HG03280 (cell line): ENCODE data around the gene SLC9A9.

Source experiments
- ATAC-seq: cut with Tn5 transposase; IDR thresholded peaks from one replicate; pipeline ENCODE4 v1.9.1; 2021; ENCODE audit warnings: mild to moderate bottlenecking, moderate library complexity; ENCODE audit not compliant: unreplicated experiment

Gene SLC9A9

GRCh38 chr3:143267989-143268388 is 580.3 kb downstream of the SLC9A9 start:
- no peak for ATAC-seq

DNA sequence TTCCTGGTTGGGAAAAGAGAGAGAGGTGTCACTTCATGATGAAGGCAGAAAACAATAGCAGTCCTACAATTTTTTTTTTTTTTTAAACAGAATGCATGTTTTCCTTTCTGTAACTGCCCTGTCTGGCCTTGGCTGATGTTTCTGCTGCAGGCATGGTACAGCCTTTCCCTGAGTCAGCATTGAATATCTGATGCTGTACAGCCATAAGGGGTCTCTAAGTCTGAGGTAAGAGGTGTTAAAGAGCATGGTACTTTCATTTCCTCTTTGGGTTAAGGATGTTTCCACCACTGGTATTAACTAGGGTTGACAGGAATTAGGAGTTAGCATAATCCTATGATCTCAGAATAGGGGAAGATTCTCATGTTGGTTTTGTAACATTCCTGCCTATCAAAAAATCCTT is 581.3 kb downstream of the SLC9A9 start:
- ATAC-seq = no peak

DNA sequence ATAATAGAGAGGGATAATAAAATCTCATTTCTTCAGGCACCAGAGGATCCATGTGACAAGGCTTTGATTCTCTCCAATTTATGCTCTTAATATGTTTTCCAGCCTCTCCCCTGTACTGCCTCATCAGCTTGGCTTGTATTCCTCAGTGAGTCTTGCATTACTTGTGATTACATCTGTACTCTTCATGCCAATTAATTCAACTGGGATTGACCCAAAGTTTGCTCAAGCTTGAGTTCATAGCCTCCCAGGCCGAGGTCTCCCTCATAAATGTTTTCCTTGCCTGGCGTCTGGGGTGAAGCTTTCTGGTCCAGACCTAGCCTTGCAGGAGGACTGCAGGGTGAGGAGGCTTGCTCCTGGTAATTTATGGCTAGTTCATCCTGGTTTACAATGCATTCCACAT is 581.8 kb downstream of the SLC9A9 start:
- no peak for ATAC-seq

DNA sequence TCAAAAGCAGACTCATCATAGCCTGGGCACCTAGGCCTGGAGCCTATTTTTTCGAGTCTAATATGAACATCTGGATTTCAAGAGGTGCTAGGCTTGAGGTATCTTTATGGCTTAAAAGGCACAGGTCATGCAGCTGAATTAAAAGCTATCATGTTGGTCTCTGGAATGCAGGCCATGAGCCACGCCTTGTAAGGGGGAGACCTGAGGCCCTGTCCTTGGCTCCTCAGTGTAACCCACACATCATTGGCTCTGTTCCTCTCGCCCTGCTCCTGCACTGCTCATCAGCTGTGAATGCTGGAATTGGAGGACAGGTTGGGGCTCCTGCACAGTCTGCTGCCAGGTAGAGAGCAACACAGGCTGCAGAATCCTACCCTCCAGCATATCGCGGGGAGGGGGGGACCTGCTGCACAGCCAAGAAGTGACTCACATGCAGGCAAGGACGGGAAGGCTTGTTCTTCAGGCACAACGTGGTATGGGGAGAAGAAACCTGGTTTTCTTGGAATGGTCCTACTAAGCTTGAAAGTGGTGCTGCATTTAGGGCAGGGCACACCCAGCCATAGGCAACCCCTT is 582.7 kb downstream of the SLC9A9 start:
- ATAC-seq = no peak

- ATAC-seq = no peak
Observed at GRCh38 chr3:143263852-143264513, 584.3 kb downstream of the SLC9A9 start.

GRCh38 chr3:143261848-143262247 is 586.4 kb downstream of the SLC9A9 start:
- ATAC-seq = no peak

- no peak for ATAC-seq
Observed at GRCh38 chr3:143258692-143259091, 589.6 kb downstream of the SLC9A9 start.

- ATAC-seq = no peak
Observed at GRCh38 chr3:143256416-143256815, 591.9 kb downstream of the SLC9A9 start.

GRCh38 chr3:143255739-143256138 is 592.5 kb downstream of the SLC9A9 start:
- no peak for ATAC-seq

DNA sequence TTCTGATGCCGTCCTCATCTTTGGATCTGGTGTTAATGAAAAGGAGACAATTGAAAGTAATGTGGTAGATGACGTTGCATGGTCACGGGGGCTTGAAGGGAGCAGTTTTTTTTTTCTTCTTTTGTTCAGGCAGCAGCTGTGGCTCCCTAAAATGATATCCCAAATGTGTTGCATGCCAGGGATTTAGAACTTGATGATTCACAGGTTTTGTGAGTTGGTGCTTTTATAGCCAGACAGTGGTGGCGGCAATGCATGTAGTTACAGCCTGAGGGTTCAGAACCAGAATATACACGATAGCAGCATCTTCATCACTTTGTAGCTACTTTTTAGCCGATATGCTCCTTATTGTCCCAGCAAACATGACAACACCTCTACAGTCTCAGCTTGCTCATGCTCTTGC is 595.3 kb downstream of the SLC9A9 start:
- ATAC-seq = no peak

- ATAC-seq = no peak
Observed at GRCh38 chr3:143249014-143249413, 599.3 kb downstream of the SLC9A9 start.

GRCh38 chr3:143247073-143247472 is 601.2 kb downstream of the SLC9A9 start:
- no peak for ATAC-seq

DNA sequence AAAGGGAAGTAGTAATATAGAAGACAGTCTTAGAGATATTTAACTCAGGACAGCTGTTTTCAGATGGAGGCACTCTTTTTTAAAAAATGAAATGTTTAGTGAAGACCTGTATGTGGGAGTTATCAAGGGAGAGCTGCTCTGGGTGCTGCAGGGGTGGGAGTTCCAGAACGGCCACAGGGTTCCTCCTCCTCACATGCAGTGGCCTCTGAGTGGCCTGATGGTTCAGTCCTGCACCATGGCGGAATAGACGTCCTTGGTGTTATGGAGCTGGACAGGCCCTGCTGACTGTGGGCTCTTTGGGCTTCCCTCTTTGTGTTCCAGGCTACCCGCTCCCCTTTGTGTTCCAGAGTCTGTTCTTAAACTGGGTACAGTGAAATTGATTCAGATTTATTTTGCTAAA is 602.6 kb downstream of the SLC9A9 start:
- no peak for ATAC-seq

- ATAC-seq = no peak
Observed at GRCh38 chr3:143244516-143245063, 603.7 kb downstream of the SLC9A9 start.

DNA sequence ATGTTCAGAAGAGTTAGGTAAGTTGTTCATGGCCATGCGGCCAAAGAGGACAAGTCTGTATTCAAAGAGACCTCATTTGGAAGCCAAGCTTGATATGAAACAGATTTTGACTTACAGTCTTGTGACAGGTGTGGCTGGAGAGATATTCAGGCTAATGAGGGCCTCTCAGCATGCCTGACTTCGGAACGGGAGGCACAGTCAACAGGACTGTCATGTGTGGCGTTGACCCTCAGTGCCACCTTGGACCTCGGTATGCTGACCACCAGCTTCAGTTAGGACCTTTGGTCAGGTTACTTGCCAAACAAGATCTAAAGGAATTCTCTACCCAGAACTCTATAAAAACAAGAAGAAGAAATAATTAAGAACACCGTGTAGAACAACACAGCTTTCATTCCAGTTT is 604.6 kb downstream of the SLC9A9 start:
- no peak for ATAC-seq

DNA sequence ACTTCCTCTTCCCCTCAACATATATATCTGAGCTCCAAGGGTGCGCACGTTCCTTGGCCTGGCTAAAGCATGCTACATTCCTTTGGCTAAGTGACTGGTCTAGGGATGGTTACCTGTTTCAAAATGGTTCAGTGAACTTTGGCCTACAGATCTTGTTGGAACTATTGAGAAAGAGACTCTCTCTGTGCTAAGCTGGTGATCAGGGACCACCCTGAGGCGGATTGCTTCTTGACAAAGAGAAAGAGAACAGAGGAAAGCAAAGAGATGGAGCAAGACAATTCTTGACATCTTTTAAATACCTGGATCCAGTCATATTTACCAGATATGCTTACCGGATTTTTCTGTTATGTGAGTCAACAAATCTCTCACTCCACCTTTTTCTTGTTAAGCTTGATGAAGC is 605.6 kb downstream of the SLC9A9 start:
- ATAC-seq = no peak

- no peak for ATAC-seq
Observed at GRCh38 chr3:143242101-143242500, 606.2 kb downstream of the SLC9A9 start.

- no peak for ATAC-seq
Observed at GRCh38 chr3:143241481-143241951, 606.8 kb downstream of the SLC9A9 start.

GRCh38 chr3:143240886-143241285 is 607.4 kb downstream of the SLC9A9 start:
- no peak for ATAC-seq

GRCh38 chr3:143239031-143239430 is 609.2 kb downstream of the SLC9A9 start:
- no peak for ATAC-seq

DNA sequence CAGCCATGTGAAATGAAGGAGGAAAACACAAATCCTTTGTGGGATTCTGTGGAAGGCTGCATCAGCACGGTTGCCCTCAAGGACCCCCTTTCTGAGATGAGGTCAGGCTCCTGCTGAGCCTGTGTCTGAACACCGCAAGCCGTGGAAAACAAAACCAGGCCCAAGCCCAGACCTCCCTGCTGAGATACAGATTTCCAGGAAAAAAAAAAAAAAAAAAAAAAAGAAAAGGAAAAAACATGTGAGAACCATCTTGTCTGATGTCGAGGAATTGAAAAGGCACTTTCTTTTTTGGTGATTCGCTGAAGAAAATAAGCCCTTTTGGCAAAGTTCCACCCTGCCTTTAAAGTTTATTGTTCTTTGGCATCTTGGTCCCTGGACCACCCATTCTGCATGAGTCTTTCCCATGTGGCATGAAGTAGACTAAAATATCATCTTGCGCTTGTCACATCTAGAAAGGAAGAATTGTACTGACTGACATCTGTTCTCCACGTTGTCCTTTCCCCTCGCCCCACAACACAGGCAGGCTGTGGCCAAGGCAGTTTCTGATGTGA is 611.1 kb downstream of the SLC9A9 start:
- no peak for ATAC-seq

DNA sequence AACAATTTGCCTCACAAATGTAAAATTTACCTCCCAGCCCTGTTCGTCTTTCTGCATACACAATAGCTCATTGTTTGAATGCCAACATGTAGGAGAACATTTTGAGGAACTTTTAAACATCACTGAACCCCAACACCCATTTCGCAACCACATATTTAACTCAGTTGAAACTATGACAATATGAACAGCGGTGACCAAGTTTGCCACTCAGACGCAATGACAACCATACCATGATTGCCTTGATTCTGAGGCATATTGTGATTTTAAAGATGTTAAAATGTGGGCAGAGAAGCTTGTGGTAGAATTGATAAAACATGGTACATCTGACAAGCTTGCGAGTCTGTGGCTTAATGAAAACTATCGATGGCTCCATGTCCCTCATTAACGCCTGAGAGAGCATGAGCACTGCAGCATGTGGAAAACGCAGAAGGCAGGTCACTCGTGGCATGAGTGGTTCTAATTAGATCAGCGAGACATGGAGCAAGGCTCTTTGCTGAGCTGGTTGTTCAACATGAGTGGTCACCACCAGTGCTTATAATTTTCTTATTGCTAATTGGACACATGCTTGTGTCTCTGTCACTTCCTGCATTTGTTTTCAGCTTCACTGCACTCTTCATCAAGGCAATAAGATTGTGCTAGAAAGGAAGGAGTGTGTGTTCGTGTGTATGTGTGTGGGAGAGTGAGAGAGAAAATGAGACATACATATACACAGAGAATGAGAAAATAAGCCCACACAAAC is 611.9 kb downstream of the SLC9A9 start:
- no peak for ATAC-seq
